ENCODE results near the gene DACH1. TPM values are rescaled to one million over a fixed set of nuclear protein-coding genes. Genes with fewer than 3 reads are reported as not detected.

The DACH1 gene
- total and polyA plus RNA-seq, 2 donors (not counting 1 experiment from before 2014, with no cell fraction given), result 0.02 to 0.33 TPM

DNA sequence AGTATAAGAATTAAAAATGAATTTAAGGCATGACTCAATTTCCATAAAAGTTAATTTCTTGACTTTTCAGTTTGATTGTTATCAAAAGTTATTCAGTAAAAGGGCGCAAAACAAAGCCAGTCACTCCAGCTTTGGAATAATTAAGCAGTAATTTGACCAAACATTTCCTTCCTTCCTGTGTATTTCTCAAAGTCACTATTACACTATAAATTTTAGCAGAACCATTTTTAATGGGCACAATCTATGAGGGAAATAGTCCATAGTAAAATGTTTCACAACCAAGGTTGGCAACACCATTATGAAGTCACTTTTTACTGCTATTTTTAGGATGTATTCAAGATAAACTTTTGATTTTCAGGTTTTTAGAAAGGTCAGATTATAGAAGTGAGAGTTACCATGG is 91.0 kb downstream of the DACH1 start:
- Histone ChIP-seq H3K36me3 (ENCODE audit: control insufficient read depth, insufficient read depth, low read length) (no peaks in the 10 kb centered on the region), H4K20me1 (ENCODE audit: control insufficient read depth, extremely low read depth, insufficient read depth, low read length) (no peaks in the 10 kb centered on the region), H3K4me2 (ENCODE audit: extremely low read depth, insufficient read depth, low read length) (no peak overlapping the region), H3K4me3 (replicated peaks in 1 of 4; ENCODE audit: control extremely low read depth in 1 of 4, insufficient read depth in 1 of 4, low read depth in 3 of 4, low read length in 4 of 4) (no peak overlapping the region), H3K9me3 (ENCODE audit: control insufficient read depth, insufficient read depth, low read depth, low read length) (no peaks in the 10 kb centered on the region), H3K27ac (ENCODE audit: insufficient read depth, low read length) (no peak overlapping the region), H3K9ac (ENCODE audit: insufficient read depth, low read length) (no peak overlapping the region), H3K4me1 (ENCODE audit: control insufficient read depth, extremely low read depth, insufficient read depth, low read length) (no peaks in the 10 kb centered on the region), H3K27me3 (ENCODE audit: control insufficient read depth, insufficient read depth, low read length) (no peaks in the 10 kb centered on the region), H2AFZ (ENCODE audit: low read length) (no peak overlapping the region), H3K79me2 (ENCODE audit: control insufficient read depth, insufficient read depth, low read length) (no peaks in the 10 kb centered on the region)
- TF ChIP-seq, protein P1, sequence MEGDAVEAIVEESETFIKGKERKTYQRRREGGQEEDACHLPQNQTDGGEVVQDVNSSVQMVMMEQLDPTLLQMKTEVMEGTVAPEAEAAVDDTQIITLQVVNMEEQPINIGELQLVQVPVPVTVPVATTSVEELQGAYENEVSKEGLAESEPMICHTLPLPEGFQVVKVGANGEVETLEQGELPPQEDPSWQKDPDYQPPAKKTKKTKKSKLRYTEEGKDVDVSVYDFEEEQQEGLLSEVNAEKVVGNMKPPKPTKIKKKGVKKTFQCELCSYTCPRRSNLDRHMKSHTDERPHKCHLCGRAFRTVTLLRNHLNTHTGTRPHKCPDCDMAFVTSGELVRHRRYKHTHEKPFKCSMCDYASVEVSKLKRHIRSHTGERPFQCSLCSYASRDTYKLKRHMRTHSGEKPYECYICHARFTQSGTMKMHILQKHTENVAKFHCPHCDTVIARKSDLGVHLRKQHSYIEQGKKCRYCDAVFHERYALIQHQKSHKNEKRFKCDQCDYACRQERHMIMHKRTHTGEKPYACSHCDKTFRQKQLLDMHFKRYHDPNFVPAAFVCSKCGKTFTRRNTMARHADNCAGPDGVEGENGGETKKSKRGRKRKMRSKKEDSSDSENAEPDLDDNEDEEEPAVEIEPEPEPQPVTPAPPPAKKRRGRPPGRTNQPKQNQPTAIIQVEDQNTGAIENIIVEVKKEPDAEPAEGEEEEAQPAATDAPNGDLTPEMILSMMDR (conservative IDR thresholded peaks at IDR 0.05 in 1 of 2, IDR thresholded peaks at IDR 0.05 in 1 of 2; ENCODE audit: low read depth in 1 of 2, low read length in 2 of 2), result no peak
- no peak for TF ChIP-seq EZH2 (IDR thresholded peaks at IDR 0.05; ENCODE audit: low read length, missing control alignments)
- DNase-seq (ENCODE audit: low read depth in 2 of 2), result no peak

DNA sequence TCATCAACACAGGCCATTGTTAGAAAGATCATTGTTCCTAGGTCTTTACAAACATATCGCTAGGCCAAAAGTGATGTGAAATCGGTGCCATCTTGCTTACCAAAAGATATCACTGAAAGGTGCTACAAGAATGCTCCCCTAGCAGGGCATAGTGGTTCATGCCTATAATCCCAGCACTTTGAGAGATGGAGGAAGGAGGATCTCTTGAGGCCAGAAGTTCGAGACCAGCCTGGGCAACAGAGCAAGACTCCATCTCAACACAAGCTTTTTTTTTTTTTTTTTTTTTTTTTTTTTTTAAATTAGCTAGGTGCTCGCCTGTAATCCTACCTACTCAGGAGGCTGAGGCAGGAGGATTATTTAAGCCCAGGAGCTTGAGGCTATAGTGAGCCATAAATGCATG is 92.1 kb downstream of the DACH1 start:
- Histone ChIP-seq H3K4me2 (ENCODE audit: extremely low read depth, insufficient read depth, low read length) (no peak overlapping the region), H3K79me2 (ENCODE audit: control insufficient read depth, insufficient read depth, low read length) (no peaks in the 10 kb centered on the region), H4K20me1 (ENCODE audit: control insufficient read depth, extremely low read depth, insufficient read depth, low read length) (no peaks in the 10 kb centered on the region), H3K4me3 (replicated peaks in 1 of 4; ENCODE audit: control extremely low read depth in 1 of 4, insufficient read depth in 1 of 4, low read depth in 3 of 4, low read length in 4 of 4) (no peak overlapping the region), H3K36me3 (ENCODE audit: control insufficient read depth, insufficient read depth, low read length) (no peaks in the 10 kb centered on the region), H3K27me3 (ENCODE audit: control insufficient read depth, insufficient read depth, low read length) (no peaks in the 10 kb centered on the region), H3K9ac (ENCODE audit: insufficient read depth, low read length) (no peak overlapping the region), H3K9me3 (ENCODE audit: control insufficient read depth, insufficient read depth, low read depth, low read length) (no peaks in the 10 kb centered on the region), H2AFZ (ENCODE audit: low read length) (no peak overlapping the region), H3K27ac (ENCODE audit: insufficient read depth, low read length) (no peak overlapping the region), H3K4me1 (ENCODE audit: control insufficient read depth, extremely low read depth, insufficient read depth, low read length) (no peaks in the 10 kb centered on the region)
- DNase-seq (ENCODE audit: low read depth in 2 of 2), result no peak
- TF ChIP-seq, protein P1 (conservative IDR thresholded peaks at IDR 0.05 in 1 of 2, IDR thresholded peaks at IDR 0.05 in 1 of 2; ENCODE audit: low read depth in 1 of 2, low read length in 2 of 2), result no peak
- TF ChIP-seq EZH2 (IDR thresholded peaks at IDR 0.05; ENCODE audit: low read length, missing control alignments), result no peak

DNA sequence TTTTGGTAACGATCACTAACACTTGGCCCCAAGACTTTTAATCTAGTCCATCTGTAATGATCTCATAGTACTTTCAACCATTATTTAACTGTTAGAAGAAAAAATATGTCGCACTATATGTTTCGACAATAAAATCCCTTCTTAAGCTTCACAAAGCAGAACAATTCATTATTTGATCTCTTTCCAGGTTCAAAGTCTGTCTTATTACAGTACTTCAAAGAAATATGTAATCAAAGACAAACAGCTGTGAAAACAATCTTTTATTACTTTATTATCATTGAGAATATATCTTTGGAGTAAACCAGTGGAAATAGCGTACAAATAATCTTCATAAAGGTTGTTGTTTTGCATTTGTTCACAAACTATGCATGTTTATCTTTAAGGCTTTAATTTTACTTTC is 93.5 kb downstream of the DACH1 start:
- no peak for TF ChIP-seq EZH2 (IDR thresholded peaks at IDR 0.05; ENCODE audit: low read length, missing control alignments)
- TF ChIP-seq, protein P1 (conservative IDR thresholded peaks at IDR 0.05 in 1 of 2, IDR thresholded peaks at IDR 0.05 in 1 of 2; ENCODE audit: low read depth in 1 of 2, low read length in 2 of 2), result no peak
- Histone ChIP-seq H3K4me3 (replicated peaks in 1 of 4; ENCODE audit: control extremely low read depth in 1 of 4, insufficient read depth in 1 of 4, low read depth in 3 of 4, low read length in 4 of 4) (no peak overlapping the region), H4K20me1 (ENCODE audit: control insufficient read depth, extremely low read depth, insufficient read depth, low read length) (no peaks in the 10 kb centered on the region), H3K79me2 (ENCODE audit: control insufficient read depth, insufficient read depth, low read length) (no peaks in the 10 kb centered on the region), H3K27ac (ENCODE audit: insufficient read depth, low read length) (no peak overlapping the region), H3K4me1 (ENCODE audit: control insufficient read depth, extremely low read depth, insufficient read depth, low read length) (no peaks in the 10 kb centered on the region), H3K9ac (ENCODE audit: insufficient read depth, low read length) (no peak overlapping the region), H2AFZ (ENCODE audit: low read length) (no peak overlapping the region), H3K36me3 (ENCODE audit: control insufficient read depth, insufficient read depth, low read length) (no peaks in the 10 kb centered on the region), H3K27me3 (ENCODE audit: control insufficient read depth, insufficient read depth, low read length) (no peaks in the 10 kb centered on the region), H3K4me2 (ENCODE audit: extremely low read depth, insufficient read depth, low read length) (no peak overlapping the region), H3K9me3 (ENCODE audit: control insufficient read depth, insufficient read depth, low read depth, low read length) (no peaks in the 10 kb centered on the region)
- DNase-seq (ENCODE audit: low read depth in 2 of 2), result no peak

All from fibroblast of lung (primary cell).